ENCODE results near the gene ZBTB3.

DNA sequence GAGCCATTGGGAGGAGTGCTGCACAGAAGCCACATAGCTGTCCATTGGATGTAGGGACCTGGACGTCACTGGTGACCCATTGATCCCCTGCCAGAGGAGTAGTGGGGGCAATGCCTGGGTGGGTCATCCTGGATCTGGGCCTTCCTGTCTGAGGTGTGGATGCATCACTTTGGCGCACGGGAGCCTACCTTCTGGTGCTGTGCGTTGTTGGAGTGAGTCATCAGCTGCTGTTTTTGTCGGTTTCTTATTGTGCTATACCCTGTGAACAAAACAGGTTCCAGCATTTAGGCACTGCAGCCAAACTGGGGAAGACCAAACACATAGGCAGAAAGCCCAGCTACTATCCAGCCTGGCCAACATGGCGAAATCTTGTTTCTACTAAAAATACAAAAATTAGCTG lies 20.4 kb upstream of the ZBTB3 start:
- TF ChIP-seq CTCF (conservative IDR thresholded peaks at IDR 0.05) (no peak), EZH2 (IDR thresholded peaks at IDR 0.05; ENCODE audit: low read depth) (no peak)
